Natural killer cell (primary cell): ENCODE data around the gene XPA. TPM values are rescaled to one million over a fixed set of nuclear protein-coding genes. Genes with fewer than 3 reads are reported as not detected.
A peak's percentile ranks its signal among the peaks of the same experiment; 100 is the strongest.

Source experiments
- ATAC-seq, 3 donors: fragments of 150-1000 bp in 2 of 3; fragments of 200-7000 bp in 1 of 3; cut with Tn5 transposase; 1 replicate in 1 of 3; 2 replicates in 2 of 3; pipeline ENCODE4 v1.10.0; 2021; ENCODE audit warnings: mild to moderate bottlenecking in 2 of 3, moderate library complexity in 2 of 3
- DNase-seq, 2 donors: peaks; one replicate each; pipeline versions ENCODE4 v3.0.0 to v3.0.0-alpha.2; 2013 to 2021; ENCODE audit warnings: mixed read lengths in 1 of 2
- H3K27ac ChIP-seq: one replicate; pipeline ENCODE4 v1.5.1; 2013; ENCODE audit warnings: mild to moderate bottlenecking, low read length
- H3K27me3 ChIP-seq: one replicate; pipeline ENCODE4 v1.6.1; 2013; ENCODE audit warnings: low read length; ENCODE audit not compliant: control insufficient read depth, insufficient read depth
- H3K36me3 ChIP-seq: one replicate; pipeline ENCODE4 v1.6.1; 2013; ENCODE audit warnings: low read length; ENCODE audit not compliant: control insufficient read depth, insufficient read depth
- H3K4me1 ChIP-seq: one replicate; pipeline ENCODE4 v1.6.1; 2013; ENCODE audit warnings: low read length; ENCODE audit not compliant: control insufficient read depth, insufficient read depth
- H3K4me3 ChIP-seq: one replicate; pipeline ENCODE4 v1.5.1; 2013; ENCODE audit warnings: low read length
- H3K9me3 ChIP-seq: one replicate; pipeline ENCODE4 v1.6.1; 2013; ENCODE audit warnings: low read length; ENCODE audit not compliant: control insufficient read depth, insufficient read depth
- H3K27ac Mint-ChIP-seq, 2 donors: one replicate each; pipeline ENCODE4 v1.8.0; 2022; ENCODE audit warnings: mild to moderate bottlenecking in 2 of 2, mixed read lengths in 2 of 2, moderate library complexity in 1 of 2
- H3K27me3 Mint-ChIP-seq, 2 donors: one replicate each; pipeline ENCODE4 v1.8.0; 2022; ENCODE audit warnings: low read depth in 2 of 2, mixed read lengths in 2 of 2
- H3K36me3 Mint-ChIP-seq: one replicate; pipeline ENCODE4 v1.8.0; 2022; ENCODE audit warnings: mixed read lengths
- H3K4me1 Mint-ChIP-seq, 2 donors: one replicate each; pipeline ENCODE4 v1.8.0; 2022; ENCODE audit warnings: mixed read lengths in 2 of 2
- H3K4me3 Mint-ChIP-seq: one replicate; pipeline ENCODE4 v1.8.0; 2022; ENCODE audit warnings: mild to moderate bottlenecking, moderate library complexity, mixed read lengths
- H3K9me3 Mint-ChIP-seq, 2 donors: one replicate each; pipeline ENCODE4 v1.8.0; 2022; ENCODE audit warnings: mixed read lengths in 2 of 2
- CTCF ChIP-seq: fragments of 200-600 bp; IDR thresholded peaks from one replicate; pipeline ENCODE4 v1.8.0; 2022; ENCODE audit warnings: antibody characterized with exemption
- WGBS: methylation state at CpG from one replicate; pipeline ENCODE4 v1.1.7; 2013; ENCODE audit warnings: missing lambda C conversion rate; ENCODE audit not compliant: insufficient coverage; 5-methylcytosine and 5-hydroxymethylcytosine counted together
- intact Hi-C: fragments of 100-400 bp; cut with micrococcal nuclease; formaldehyde crosslinking; loops from one replicate; pipeline ENCODE4 v1.14.2; 2022
- total RNA-seq, 4 donors: library from RNA; stranded (reverse); fragments of 120-200 nt in 1 of 4; gene quantifications; one replicate each; pipeline versions ENCODE4 v1.2.3 to v1.2.4, GENCODE V29; 2013 to 2022

The XPA gene
- total RNA-seq, 3 donors from 2014 or later (not counting 1 experiment from before 2014, with no cell fraction given) = 21.7 to 28.4 (median 25.6) TPM

DNA sequence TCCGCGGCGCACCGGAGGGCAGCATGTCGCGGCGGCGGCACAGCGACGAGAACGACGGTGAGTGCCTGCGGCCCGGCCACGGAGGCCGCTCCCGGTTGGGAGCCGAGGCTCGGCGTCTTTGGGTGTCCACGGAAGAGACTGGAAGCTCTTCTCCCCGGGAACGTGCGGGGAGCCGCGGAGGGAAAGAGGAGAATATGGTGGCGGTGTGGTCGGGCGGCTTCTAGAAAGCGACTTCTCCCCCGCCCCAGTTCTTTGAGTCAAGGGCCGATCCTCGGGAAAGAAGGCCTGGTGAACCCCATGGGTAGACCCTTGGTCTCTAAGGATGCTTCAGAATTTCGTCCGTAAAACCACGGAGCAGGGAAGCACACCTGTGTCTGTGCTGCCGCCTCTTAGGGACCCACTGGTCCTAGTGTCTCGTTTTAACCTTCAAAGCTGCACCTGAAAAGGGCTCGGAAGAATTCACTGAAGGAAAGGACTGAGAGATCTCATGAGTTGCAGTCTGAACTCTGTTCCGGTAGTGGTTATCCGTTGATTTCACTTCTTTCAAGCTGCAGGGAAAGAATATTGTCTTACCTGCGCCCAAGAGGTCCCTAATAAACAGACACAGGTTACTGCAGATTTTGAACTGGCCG, 63.2 kb downstream of the XPA start:
- peak overlapping the region; percentile 96 to 100 for H3K27ac Mint-ChIP-seq
- TF ChIP-seq CTCF = no peak
- H3K9me3 Mint-ChIP-seq = no peaks in the 10 kb centered on the region
- no peaks in the 10 kb centered on the region for H3K36me3 Mint-ChIP-seq
- H3K27me3 Mint-ChIP-seq = no peaks in the 10 kb centered on the region
- DNase-seq (peak in 1 of 2 donors; percentile 51), ATAC-seq (no peak)
- no peaks in the 10 kb centered on the region for H3K36me3 ChIP-seq
- WGBS = under 1% methylated on average over 43 of the region's 43 CpGs
- H3K4me1 ChIP-seq = peaks cover 30% of the 10 kb centered on the region
- H3K4me1 Mint-ChIP-seq = peaks cover 52 to 69% of the 10 kb centered on the region in 2 donors
- H3K27ac ChIP-seq = peak overlapping the region; percentile 93
- H3K4me3 Mint-ChIP-seq = peak overlapping the region; percentile 94
- intact Hi-C loops = loop anchor here (1.0 to 2.0 kb wide), 2 partner anchors 62 to 289 kb away; partner anchors contain the start of gene TRMO
- peak overlapping the region; percentile 91 for H3K4me3 ChIP-seq
- no peaks in the 10 kb centered on the region for H3K9me3 ChIP-seq
- no peaks in the 10 kb centered on the region for H3K27me3 ChIP-seq

DNA sequence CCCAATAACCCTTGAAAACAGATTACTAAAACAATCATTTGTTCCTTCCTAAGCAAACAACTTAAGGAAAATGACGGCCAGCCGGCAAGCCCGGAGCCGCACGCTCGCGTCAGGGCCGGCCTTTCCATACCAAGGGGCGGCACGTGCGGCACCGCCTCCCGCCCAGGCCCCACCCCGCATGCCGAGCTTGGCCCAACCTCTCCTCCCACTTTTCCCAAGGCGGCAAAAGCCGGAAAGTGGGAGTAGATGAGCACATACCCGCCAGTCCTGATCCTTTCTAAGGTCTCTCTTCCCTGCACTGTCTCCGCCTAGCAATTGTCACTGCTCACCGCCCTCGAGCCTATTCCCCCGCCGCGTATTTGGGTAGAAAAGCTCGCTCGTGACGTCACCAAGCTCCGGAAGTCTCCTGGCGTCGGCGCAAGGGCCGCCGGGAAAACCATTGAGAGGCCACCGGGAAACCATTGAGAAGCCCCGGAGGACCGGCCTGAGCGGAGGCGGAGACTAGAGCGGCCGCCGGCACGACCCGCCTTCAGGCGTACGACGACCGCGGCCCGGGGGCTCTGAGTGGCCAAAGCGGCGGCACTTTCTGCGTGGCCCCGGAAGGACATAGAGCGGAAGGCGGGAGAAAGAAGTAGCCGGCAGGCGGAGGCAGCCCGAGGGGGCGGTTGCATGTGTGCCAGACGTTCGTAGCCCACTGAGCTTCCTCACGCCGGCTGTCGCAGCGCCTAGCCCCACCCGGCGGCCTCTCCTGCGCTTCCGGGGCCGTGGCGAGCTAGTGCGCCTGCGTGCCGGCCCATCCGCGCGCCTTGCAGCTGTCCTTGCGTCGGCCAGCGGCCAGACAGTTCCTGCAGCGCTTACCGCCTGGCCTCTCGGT, 63.9 kb downstream of the XPA start, which contains the start of the genes NCBP1 and TSTD2:
Gene NCBP1, plus strand, starts transcription at position 837 of the 874 bp plus-strand sequence. CDS start 61 bp downstream, outside the sequence.
Gene TSTD2, minus strand, starts transcription at position 384 of the 874 bp plus-strand sequence. CDS start 5,806 bp downstream, outside the sequence.
- H3K27ac ChIP-seq = peak within 1 kb of the TSS; percentile 93
- H3K9me3 Mint-ChIP-seq = no peaks in the 10 kb centered on the region
- under 1% methylated on average over 83 of the region's 83 CpGs for WGBS
- no peaks in the 10 kb centered on the region for H3K27me3 ChIP-seq
- DNase-seq (peak; percentile 93 to 98), ATAC-seq (peak; percentile 84 to 96 (median 89))
- no peak for TF ChIP-seq CTCF
- no peaks in the 10 kb centered on the region for H3K36me3 Mint-ChIP-seq
- H3K27ac Mint-ChIP-seq = peak within 1 kb of the TSS; percentile 96 to 100
- H3K4me3 ChIP-seq = peak within 1 kb of the TSS; percentile 91
- H3K36me3 ChIP-seq = no peaks in the 10 kb centered on the region
- no peaks in the 10 kb centered on the region for H3K27me3 Mint-ChIP-seq
- intact Hi-C loops = loop anchor here (1.0 to 2.0 kb wide), 2 partner anchors 63 to 290 kb away; partner anchors contain the start of gene TRMO
- H3K9me3 ChIP-seq = no peaks in the 10 kb centered on the region
- peak within 1 kb of the TSS; percentile 94 for H3K4me3 Mint-ChIP-seq
- H3K4me1 Mint-ChIP-seq = peaks cover 45 to 65% of the 10 kb centered on the region in 2 donors
- peaks cover 30% of the 10 kb centered on the region for H3K4me1 ChIP-seq

DNA sequence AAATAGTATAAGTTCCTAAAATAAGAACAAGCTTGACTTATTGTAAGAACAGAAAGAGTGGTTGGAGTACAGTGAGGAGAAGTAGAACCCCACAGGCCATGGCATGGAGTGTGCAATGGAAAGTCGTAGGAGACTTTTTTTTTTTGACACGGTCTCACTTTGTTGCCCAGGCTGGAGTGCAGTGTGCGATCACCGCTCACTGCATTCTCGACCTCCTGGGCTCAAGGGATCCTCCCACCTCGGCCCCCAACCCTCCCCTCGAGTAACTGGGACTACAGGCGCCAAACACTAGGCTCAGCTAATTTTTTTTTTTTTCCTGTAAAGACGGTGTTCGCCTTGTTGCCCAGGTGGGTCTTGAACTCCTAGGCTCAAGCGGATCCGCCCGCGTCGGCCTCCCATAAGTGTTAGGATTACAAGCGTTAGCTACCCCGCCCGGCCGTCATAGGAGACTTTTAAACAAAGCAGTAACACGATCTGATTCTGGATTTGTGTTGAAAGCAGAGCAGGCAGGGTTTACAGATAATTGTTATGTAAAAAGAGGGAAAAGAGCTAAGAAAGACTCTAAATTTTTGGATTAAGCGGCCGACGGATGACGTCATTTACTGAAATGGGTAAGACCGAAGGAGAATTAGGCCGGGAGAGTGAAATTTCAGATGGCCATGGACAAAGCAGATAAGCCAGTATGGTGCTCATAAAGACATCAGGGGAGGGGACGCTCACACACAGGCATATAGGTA, 64.7 kb downstream of the XPA start:
- intact Hi-C loops = loop anchor here (2.0 kb wide), 1 partner anchor 290 kb away; the partner anchor contains the start of gene TRMO

More for the DNA sequence above, 64.7 kb downstream of the XPA start:
- no peaks in the 10 kb centered on the region for H3K27me3 Mint-ChIP-seq
- 2% methylated on average over 27 of the region's 27 CpGs for WGBS
- no peaks in the 10 kb centered on the region for H3K9me3 ChIP-seq
- H3K9me3 Mint-ChIP-seq = no peaks in the 10 kb centered on the region
- peak overlapping the region; percentile 96 to 100 for H3K27ac Mint-ChIP-seq
- no peaks in the 10 kb centered on the region for H3K36me3 Mint-ChIP-seq
- H3K27me3 ChIP-seq = no peaks in the 10 kb centered on the region
- TF ChIP-seq CTCF = no peak
- no peak for DNase-seq
- peak in 1 of 3 donors; percentile 2 for ATAC-seq
- H3K4me1 Mint-ChIP-seq = peaks cover 41 to 60% of the 10 kb centered on the region in 2 donors
- H3K27ac ChIP-seq = peak overlapping the region; percentile 93
- peaks cover 30% of the 10 kb centered on the region for H3K4me1 ChIP-seq
- no peaks in the 10 kb centered on the region for H3K36me3 ChIP-seq
- peak overlapping the region; percentile 94 for H3K4me3 Mint-ChIP-seq
- peak overlapping the region; percentile 91 for H3K4me3 ChIP-seq
